ENCODE data around the gene QKI.

QKI gene

DNA sequence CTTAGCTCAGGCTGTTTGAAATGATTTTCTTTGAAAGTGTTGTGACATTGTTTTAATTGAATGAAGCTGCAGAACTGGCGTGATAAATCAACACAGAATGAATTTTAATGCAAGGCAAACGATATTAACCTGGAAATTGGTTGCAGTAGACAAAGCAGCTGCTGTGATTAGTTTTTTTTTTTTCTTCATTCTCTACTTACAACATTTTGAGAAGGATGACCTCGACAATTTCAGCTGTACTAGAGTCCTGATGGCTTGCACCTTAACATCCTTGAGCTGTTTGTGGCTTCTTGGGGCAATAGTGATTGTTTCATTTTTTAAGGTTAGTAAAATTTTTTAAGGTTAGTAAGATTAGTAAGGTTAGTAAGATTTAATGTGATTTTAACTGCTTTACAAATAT is 54.2 kb downstream of the QKI start:
- Histone ChIP-seq H3K4me2 (ENCODE audit: low read depth, low read length) (no peak overlapping the region), H3K79me2 (ENCODE audit: low read length) (peaks cover 13% of the 10 kb centered on the region), H3F3A (ENCODE audit: insufficient read depth, low read length) (no peaks in the 10 kb centered on the region)

DNA sequence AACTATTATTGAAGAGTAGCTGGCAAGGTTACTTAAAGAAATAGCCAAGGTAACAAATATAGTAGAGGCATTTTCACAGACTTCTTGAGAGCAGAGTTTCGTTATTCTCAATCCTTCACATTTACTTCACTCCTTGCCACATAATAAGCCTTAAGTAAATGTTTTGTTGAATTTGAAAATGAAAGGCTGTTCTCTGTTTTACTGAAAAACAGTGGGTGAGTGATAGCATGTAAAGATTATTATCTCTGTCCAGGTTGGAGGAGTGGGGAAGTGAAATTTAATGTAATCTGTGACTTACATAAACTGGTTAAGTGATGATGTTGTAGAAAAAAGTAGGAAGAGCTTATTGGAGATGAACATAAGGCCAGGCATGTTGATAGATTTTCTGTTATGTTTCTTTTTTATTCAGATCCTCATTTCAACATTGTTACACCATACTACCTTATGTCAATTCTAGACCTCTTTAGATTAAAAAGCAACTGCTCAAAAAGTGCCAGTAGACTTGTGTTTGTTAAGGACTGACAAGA is 55.0 kb downstream of the QKI start:
- TF ChIP-seq EZH2phosphoT487 (IDR thresholded peaks at IDR 0.05; ENCODE audit: low read length) (no peak), EZH2 (optimal IDR thresholded peaks at IDR 0.05; ENCODE audit: low read depth, low read length) (no peak)
- TF ChIP-seq, protein P1, sequence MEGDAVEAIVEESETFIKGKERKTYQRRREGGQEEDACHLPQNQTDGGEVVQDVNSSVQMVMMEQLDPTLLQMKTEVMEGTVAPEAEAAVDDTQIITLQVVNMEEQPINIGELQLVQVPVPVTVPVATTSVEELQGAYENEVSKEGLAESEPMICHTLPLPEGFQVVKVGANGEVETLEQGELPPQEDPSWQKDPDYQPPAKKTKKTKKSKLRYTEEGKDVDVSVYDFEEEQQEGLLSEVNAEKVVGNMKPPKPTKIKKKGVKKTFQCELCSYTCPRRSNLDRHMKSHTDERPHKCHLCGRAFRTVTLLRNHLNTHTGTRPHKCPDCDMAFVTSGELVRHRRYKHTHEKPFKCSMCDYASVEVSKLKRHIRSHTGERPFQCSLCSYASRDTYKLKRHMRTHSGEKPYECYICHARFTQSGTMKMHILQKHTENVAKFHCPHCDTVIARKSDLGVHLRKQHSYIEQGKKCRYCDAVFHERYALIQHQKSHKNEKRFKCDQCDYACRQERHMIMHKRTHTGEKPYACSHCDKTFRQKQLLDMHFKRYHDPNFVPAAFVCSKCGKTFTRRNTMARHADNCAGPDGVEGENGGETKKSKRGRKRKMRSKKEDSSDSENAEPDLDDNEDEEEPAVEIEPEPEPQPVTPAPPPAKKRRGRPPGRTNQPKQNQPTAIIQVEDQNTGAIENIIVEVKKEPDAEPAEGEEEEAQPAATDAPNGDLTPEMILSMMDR (IDR thresholded peaks at IDR 0.05; ENCODE audit: low read length): no peak
- H3K36me3 ChIP-seq (replicated peaks; ENCODE audit: insufficient read depth, low read length): no peaks in the 10 kb centered on the region
- no peak for DNase-seq
- H3K79me2 ChIP-seq (ENCODE audit: low read length): peaks cover 13% of the 10 kb centered on the region; the same call in 1 of the 2 replicates
- no peaks in the 10 kb centered on the region for H3K4me1 ChIP-seq (ENCODE audit: low read length)
- H3F3A ChIP-seq (ENCODE audit: insufficient read depth, low read length): no peaks in the 10 kb centered on the region
- H3K27me3 ChIP-seq (replicated peaks; ENCODE audit: insufficient read depth, low read length): no peaks in the 10 kb centered on the region
- H3K27ac ChIP-seq (ENCODE audit: low read length): no peak overlapping the region
- no peak overlapping the region for H3K9ac ChIP-seq (ENCODE audit: low read length)
- no peaks in the 10 kb centered on the region for H3K9me3 ChIP-seq (replicated peaks; ENCODE audit: insufficient read depth, low read length)
- H4K20me1 ChIP-seq (ENCODE audit: insufficient read depth, low read length): no peaks in the 10 kb centered on the region
- no peak overlapping the region for H2AFZ ChIP-seq (ENCODE audit: low read length)
- no peak overlapping the region for H3K4me3 ChIP-seq (ENCODE audit: low read length)
- no peak overlapping the region for H3K4me2 ChIP-seq (ENCODE audit: low read depth, low read length)
- H3K9me2 ChIP-seq (replicated peaks; ENCODE audit: insufficient read depth, low read length): no peaks in the 10 kb centered on the region

More for the DNA sequence above, 54.2 kb downstream of the QKI start:
- H3K9ac ChIP-seq (ENCODE audit: low read length): no peak overlapping the region
- no peaks in the 10 kb centered on the region for H3K4me1 ChIP-seq (ENCODE audit: low read length)
- H3K4me3 ChIP-seq (ENCODE audit: low read length): no peak overlapping the region
- no peaks in the 10 kb centered on the region for H3K9me3 ChIP-seq (replicated peaks; ENCODE audit: insufficient read depth, low read length)
- H3K36me3 ChIP-seq (replicated peaks; ENCODE audit: insufficient read depth, low read length): no peaks in the 10 kb centered on the region
- no peak for DNase-seq
- H2AFZ ChIP-seq (ENCODE audit: low read length): no peak overlapping the region
- TF ChIP-seq, protein P1 (IDR thresholded peaks at IDR 0.05; ENCODE audit: low read length): no peak
- TF ChIP-seq EZH2phosphoT487 (IDR thresholded peaks at IDR 0.05; ENCODE audit: low read length) (no peak), EZH2 (optimal IDR thresholded peaks at IDR 0.05; ENCODE audit: low read depth, low read length) (no peak)
- no peaks in the 10 kb centered on the region for H3K9me2 ChIP-seq (replicated peaks; ENCODE audit: insufficient read depth, low read length)
- no peaks in the 10 kb centered on the region for H4K20me1 ChIP-seq (ENCODE audit: insufficient read depth, low read length)
- no peak overlapping the region for H3K27ac ChIP-seq (ENCODE audit: low read length)
- H3K27me3 ChIP-seq (replicated peaks; ENCODE audit: insufficient read depth, low read length): no peaks in the 10 kb centered on the region

DNA sequence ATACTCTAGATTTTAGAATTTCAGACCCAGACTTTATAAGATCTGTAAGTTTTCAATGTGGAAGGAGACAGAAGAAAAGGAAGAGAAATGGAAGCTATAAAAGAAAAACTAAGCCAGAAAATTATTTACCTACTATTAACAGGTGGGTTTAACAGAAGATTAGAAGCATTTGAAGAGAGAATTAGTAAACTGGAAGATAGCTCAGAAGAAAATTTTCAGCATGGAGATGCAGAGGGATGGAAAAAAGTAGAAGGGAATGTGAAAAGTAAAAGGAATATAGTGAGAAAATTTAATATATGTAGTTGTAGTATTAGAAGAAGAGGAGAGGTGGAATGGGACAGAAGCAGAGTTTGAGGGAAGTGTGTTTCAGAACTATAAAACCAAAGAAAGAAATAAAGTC is 56.1 kb downstream of the QKI start:
- no peak for DNase-seq
- Histone ChIP-seq H3K4me2 (ENCODE audit: low read depth, low read length) (no peak overlapping the region), H2AFZ (ENCODE audit: low read length) (no peak overlapping the region), H3K4me1 (ENCODE audit: low read length) (no peaks in the 10 kb centered on the region), H3K79me2 (ENCODE audit: low read length) (peaks cover 13% of the 10 kb centered on the region; the same call in 1 of the 2 replicates), H3K27me3 (replicated peaks; ENCODE audit: insufficient read depth, low read length) (no peaks in the 10 kb centered on the region), H3K4me3 (ENCODE audit: low read length) (no peak overlapping the region), H3K9ac (ENCODE audit: low read length) (no peak overlapping the region), H3K27ac (ENCODE audit: low read length) (no peak overlapping the region), H3K9me3 (replicated peaks; ENCODE audit: insufficient read depth, low read length) (no peaks in the 10 kb centered on the region), H3K9me2 (replicated peaks; ENCODE audit: insufficient read depth, low read length) (no peaks in the 10 kb centered on the region), H4K20me1 (ENCODE audit: insufficient read depth, low read length) (no peaks in the 10 kb centered on the region), H3K36me3 (replicated peaks; ENCODE audit: insufficient read depth, low read length) (no peaks in the 10 kb centered on the region), H3F3A (ENCODE audit: insufficient read depth, low read length) (no peaks in the 10 kb centered on the region)
- TF ChIP-seq, protein P1 (IDR thresholded peaks at IDR 0.05; ENCODE audit: low read length): no peak
- no peak for TF ChIP-seq EZH2phosphoT487 (IDR thresholded peaks at IDR 0.05; ENCODE audit: low read length)
- TF ChIP-seq EZH2 (optimal IDR thresholded peaks at IDR 0.05; ENCODE audit: low read depth, low read length): no peak

All from MM.1S (cell line).